Measurements from ENCODE around the gene BPIFA3. TPM values are rescaled to one million over a fixed set of nuclear protein-coding genes. Genes with fewer than 3 reads are reported as not detected.

Gene BPIFA3
- total and polyA plus RNA-seq, 9 of the 15 experiments (the other 6 are each of a cell fraction or from before 2014, with no cell fraction given), result not detected

DNA sequence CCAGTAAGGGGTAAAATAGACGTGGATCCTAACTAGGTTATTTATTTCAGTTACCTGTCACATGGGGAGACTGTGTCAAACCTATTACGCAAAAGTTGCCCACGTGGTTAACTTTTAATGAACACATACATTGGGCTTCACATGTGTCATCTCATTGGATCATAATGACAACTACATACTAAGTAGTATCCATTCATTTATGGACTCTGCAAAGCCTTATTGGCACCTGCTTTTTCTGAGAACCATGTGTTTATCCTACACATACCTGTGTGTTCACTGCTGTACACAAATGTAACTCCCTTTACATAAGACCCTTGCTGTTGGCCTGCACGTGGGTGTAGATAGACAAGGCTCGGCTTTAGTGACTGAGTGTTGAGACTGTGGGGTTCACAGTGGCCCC is 23.8 kb downstream of the BPIFA3 start:
- no peak overlapping the region for H3K4me3 ChIP-seq
- intact Hi-C loops (cut with micrococcal nuclease), result no loop called here
- no peaks in the 10 kb centered on the region for H3K9me3 ChIP-seq (replicated peaks; ENCODE audit: control insufficient read depth, insufficient read depth, low read depth, low read length)
- no peak overlapping the region for H3K4me2 ChIP-seq (ENCODE audit: insufficient read depth, low read length)
- TF ChIP-seq ZFP36 (IDR thresholded peaks at IDR 0.05; ENCODE audit: low read depth, low read length, partially characterized antibody) (no peak), TCF7L2 (IDR thresholded peaks at IDR 0.05; ENCODE audit: low read depth, low read length) (no peak), ZNF212 (CRISPR knock-in tag; IDR thresholded peaks at IDR 0.05) (no peak)
- no peaks in the 10 kb centered on the region for H3K79me2 ChIP-seq (ENCODE audit: control insufficient read depth, insufficient read depth, low read length)
- POLR2A ChIA-PET, result no interaction called here
- no peaks in the 10 kb centered on the region for H3K4me1 ChIP-seq (replicated peaks in 1 of 2; ENCODE audit: control insufficient read depth in 2 of 2, insufficient read depth in 2 of 2, low read length in 2 of 2)
- no peak for FAIRE-seq
- no peaks in the 10 kb centered on the region for H3K36me3 ChIP-seq (ENCODE audit: control insufficient read depth, insufficient read depth, low read length)
- H2AFZ ChIP-seq (ENCODE audit: low read depth, low read length), result no peak overlapping the region
- WGBS (ENCODE audit: insufficient coverage, low coverage, missing lambda C conversion rate), result 7% methylated on average over 5 of the region's 5 CpGs
- DNase-seq (ENCODE audit: extremely low read depth in 1 of 4, low spot score in 3 of 4), result no peak
- no peak for ATAC-seq
- H3K27me3 ChIP-seq (ENCODE audit: control insufficient read depth in 2 of 2, insufficient read depth in 2 of 2, low read length in 2 of 2), result peaks cover 0 to 9% of the 10 kb centered on the region in 2 experiments; a peak in 3 of 5 replicates
- no peaks in the 10 kb centered on the region for H3K9me1 ChIP-seq (ENCODE audit: control insufficient read depth, insufficient read depth, low read length)
- H3K27ac ChIP-seq (ENCODE audit: extremely low read depth, low read depth, low read length), result no peak overlapping the region
- H3K9ac ChIP-seq (ENCODE audit: insufficient read depth in 1 of 2, low read depth in 2 of 2, low read length in 2 of 2), result no peak overlapping the region
- no peaks in the 10 kb centered on the region; the same call in 1 of the 2 replicates for H4K20me1 ChIP-seq (replicated peaks; ENCODE audit: control insufficient read depth, insufficient read depth, low read length)
- in situ Hi-C loops (cut with MboI), result no loop called here
- CTCF ChIA-PET (ENCODE audit: low intra/inter-chr PET ratio), result no interaction called here
- BruUV-seq (replicated peaks), result no TSS peak

- POLR2A ChIA-PET, result interaction anchor here (0.5 kb wide), 1 partner anchor 1121 kb away, joined by 5 read pairs; no protein-coding TSS in a partner anchor
- no peak overlapping the region for H3K4me3 ChIP-seq
- no peak for ATAC-seq
These were observed 25.4 kb downstream of the BPIFA3 start for GRCh38 chr20:33242319-33243100.

More at GRCh38 chr20:33242319-33243100, 25.4 kb downstream of the BPIFA3 start:
- H3K4me2 ChIP-seq (ENCODE audit: insufficient read depth, low read length), result no peak overlapping the region
- H3K9me3 ChIP-seq (replicated peaks; ENCODE audit: control insufficient read depth, insufficient read depth, low read depth, low read length), result no peaks in the 10 kb centered on the region
- no peak overlapping the region for H2AFZ ChIP-seq (ENCODE audit: low read depth, low read length)
- CTCF ChIA-PET (ENCODE audit: low intra/inter-chr PET ratio), result no interaction called here
- TF ChIP-seq MCM3 (IDR thresholded peaks at IDR 0.05), result 0 out of 2 replicates have a peak, but pooled peaks have one; percentile 7
- TF ChIP-seq ZNF696 (CRISPR knock-in tag; conservative IDR thresholded peaks at IDR 0.05), result no peak
- H3K9me1 ChIP-seq (ENCODE audit: control insufficient read depth, insufficient read depth, low read length), result no peaks in the 10 kb centered on the region
- H4K20me1 ChIP-seq (replicated peaks; ENCODE audit: control insufficient read depth, insufficient read depth, low read length), result no peaks in the 10 kb centered on the region; the same call in 1 of the 2 replicates
- in situ Hi-C loops (cut with MboI) (no loop called here), intact Hi-C loops (cut with micrococcal nuclease) (no loop called here)
- BruUV-seq (replicated peaks), result no TSS peak
- DNase-seq (ENCODE audit: extremely low read depth in 1 of 4, low spot score in 3 of 4) (no peak), FAIRE-seq (no peak)
- peaks cover 0 to 9% of the 10 kb centered on the region in 2 experiments; a peak in 3 of 5 replicates for H3K27me3 ChIP-seq (ENCODE audit: control insufficient read depth in 2 of 2, insufficient read depth in 2 of 2, low read length in 2 of 2)
- H3K9ac ChIP-seq (ENCODE audit: insufficient read depth in 1 of 2, low read depth in 2 of 2, low read length in 2 of 2), result no peak overlapping the region
- WGBS (ENCODE audit: insufficient coverage, low coverage, missing lambda C conversion rate), result 0% methylated on average over 7 of the region's 7 CpGs
- no peaks in the 10 kb centered on the region for H3K4me1 ChIP-seq (replicated peaks in 1 of 2; ENCODE audit: control insufficient read depth in 2 of 2, insufficient read depth in 2 of 2, low read length in 2 of 2)
- H3K36me3 ChIP-seq (ENCODE audit: control insufficient read depth, insufficient read depth, low read length), result no peaks in the 10 kb centered on the region
- H3K27ac ChIP-seq (ENCODE audit: extremely low read depth, low read depth, low read length), result no peak overlapping the region
- H3K79me2 ChIP-seq (ENCODE audit: control insufficient read depth, insufficient read depth, low read length), result no peaks in the 10 kb centered on the region

All from K562 (cell line).